Thoracic aorta (tissue), 2 donors: Measurements from ENCODE around the gene TMEM263. TPM values are rescaled to one million over a fixed set of nuclear protein-coding genes. Genes with fewer than 3 reads are reported as not detected.

Experiments used
- ATAC-seq: fragments of 150-250 bp; one replicate; pipeline ENCODE4 v1.8.0; 2017; ENCODE audit warnings: low read depth; ENCODE audit not compliant: insufficient number of reproducible peaks, low FRiP score
- DNase-seq: peaks from one replicate; pipeline ENCODE4 v3.0.0-alpha.2; 2020; ENCODE audit warnings: low spot score
- H3K27ac ChIP-seq, 2 donors: fragments of 200-600 bp; sonication (generic); 1 replicate in 1 of 2; 2 replicates in 1 of 2; pipeline ENCODE4 v1.5.1; 2016; ENCODE audit warnings: mild to moderate bottlenecking in 2 of 2, moderate library complexity in 2 of 2
- H3K27me3 ChIP-seq: fragments of 200-600 bp; sonication (generic); replicated peaks from 2 replicates; pipeline ENCODE4 v1.6.0; 2016; ENCODE audit warnings: mild to moderate bottlenecking; ENCODE audit not compliant: insufficient read depth
- H3K36me3 ChIP-seq: fragments of 200-600 bp; sonication (generic); one replicate; pipeline ENCODE4 v1.5.1; 2016
- H3K4me1 ChIP-seq, 2 donors: fragments of 200-600 bp; sonication (generic); 1 replicate in 1 of 2; 2 replicates in 1 of 2; pipeline versions ENCODE4 v1.5.1 to v1.6.0; 2016; ENCODE audit warnings: low read depth in 2 of 2, mild to moderate bottlenecking in 1 of 2; ENCODE audit not compliant: control insufficient read depth in 1 of 2
- H3K4me3 ChIP-seq: fragments of 200-600 bp; sonication (generic); 2 replicates; pipeline ENCODE4 v1.5.1; 2016; ENCODE audit warnings: mild to moderate bottlenecking
- H3K9me3 ChIP-seq: fragments of 200-600 bp; sonication (generic); 2 replicates; pipeline ENCODE4 v1.5.1; 2016
- CTCF ChIP-seq: fragments of 200-600 bp; sonication (generic); IDR thresholded peaks from one replicate; pipeline ENCODE4 v1.5.1; 2019; ENCODE audit warnings: antibody characterized with exemption
- total RNA-seq, 2 donors: library from RNA; depleted of rRNA; stranded (reverse); fragments of >200 nt; gene quantifications; one replicate each; pipeline versions ENCODE4 v1.1.0 to v1.2.3, GENCODE V29; 2016

Gene TMEM263
- total RNA-seq, 2 donors from 2014 or later, result 32.2 to 57.8 TPM

- DNase-seq (no peak), ATAC-seq (no peak)
- H3K9me3 ChIP-seq, result no peaks in the 10 kb centered on the region
- TF ChIP-seq CTCF, result no peak
- H3K4me1 ChIP-seq, result no peaks in the 10 kb centered on the region
- no peaks in the 10 kb centered on the region for H3K36me3 ChIP-seq
- no peak overlapping the region for H3K27ac ChIP-seq
- H3K4me3 ChIP-seq, result no peak overlapping the region
- H3K27me3 ChIP-seq, result no peaks in the 10 kb centered on the region
These were observed 55.8 kb downstream of the TMEM263 start for GRCh38 chr12:107011519-107011918.

- Histone ChIP-seq H3K27ac (no peak overlapping the region), H3K9me3 (no peaks in the 10 kb centered on the region), H3K27me3 (no peaks in the 10 kb centered on the region), H3K36me3 (no peaks in the 10 kb centered on the region), H3K4me1 (no peaks in the 10 kb centered on the region), H3K4me3 (no peak overlapping the region)
- no peak for TF ChIP-seq CTCF
- no peak for ATAC-seq
- no peak for DNase-seq
These were observed 57.2 kb downstream of the TMEM263 start for GRCh38 chr12:107012736-107013425.

- H3K9me3 ChIP-seq, result no peaks in the 10 kb centered on the region
- H3K36me3 ChIP-seq, result no peaks in the 10 kb centered on the region
- TF ChIP-seq CTCF, result no peak
- H3K4me1 ChIP-seq, result no peaks in the 10 kb centered on the region
- DNase-seq (no peak), ATAC-seq (no peak)
- no peak overlapping the region for H3K4me3 ChIP-seq
- H3K27me3 ChIP-seq, result no peaks in the 10 kb centered on the region
- no peak overlapping the region for H3K27ac ChIP-seq
These were observed 58.3 kb downstream of the TMEM263 start for GRCh38 chr12:107014055-107014454.

GRCh38 chr12:107017042-107017441 lies 61.3 kb downstream of the TMEM263 start:
- no peaks in the 10 kb centered on the region for H3K27me3 ChIP-seq
- TF ChIP-seq CTCF, result no peak
- H3K9me3 ChIP-seq, result no peaks in the 10 kb centered on the region
- H3K4me1 ChIP-seq, result no peaks in the 10 kb centered on the region
- ATAC-seq, result no peak
- H3K4me3 ChIP-seq, result no peak overlapping the region
- no peak overlapping the region for H3K27ac ChIP-seq
- no peaks in the 10 kb centered on the region for H3K36me3 ChIP-seq
- DNase-seq, result no peak

GRCh38 chr12:107019546-107019945 lies 63.8 kb downstream of the TMEM263 start:
- TF ChIP-seq CTCF, result no peak
- Histone ChIP-seq H3K9me3 (no peaks in the 10 kb centered on the region), H3K4me1 (no peaks in the 10 kb centered on the region), H3K36me3 (no peaks in the 10 kb centered on the region), H3K27ac (no peak overlapping the region), H3K27me3 (no peaks in the 10 kb centered on the region), H3K4me3 (no peak overlapping the region)
- DNase-seq, result no peak
- ATAC-seq, result no peak

Other genes starting within 250 kb of the TMEM263 start
- gene RIC8B, start 181.2 kb upstream of the TMEM263 start, total RNA-seq, result 10 to 100 TPM; 12.9 to 27.5 TPM
- gene MTERF2, start 31.2 kb downstream of the TMEM263 start, total RNA-seq, result 10 to 100 TPM in 1 of 2 donors, 1 to 10 TPM in 1; 5.8 to 11.1 TPM
- 10 to 100 TPM; 24.8 to 40.6 TPM for gene CRY1, start 137.6 kb downstream of the TMEM263 start, total RNA-seq